GM20431 (cell line): ENCODE data around the gene CCNI2.
"Not testable (repeated sequence)": the region's sequence is repeated elsewhere in the genome, so short reads cannot be mapped to it uniquely, and the experiment has no call there.

ENCODE experiments used
- in situ Hi-C: fragments of 300-500 bp; cut with MseI, MboI; formaldehyde crosslinking; loops from one replicate; pipeline ENCODE4 v1.15.0; 2020; ENCODE audit warnings: low sequenced_read_pairs; ENCODE audit not compliant: unreplicated experiment

CCNI2 gene

GRCh38 chr5:132777209-132778069, 30.2 kb downstream of the CCNI2 start, which contains the start of gene SEPTIN8:
Gene SEPTIN8 (minus strand): TSS chr5:132777239. CDS start chr5:132777137, 102 bp downstream.
- in situ Hi-C loops: no loop called here

DNA sequence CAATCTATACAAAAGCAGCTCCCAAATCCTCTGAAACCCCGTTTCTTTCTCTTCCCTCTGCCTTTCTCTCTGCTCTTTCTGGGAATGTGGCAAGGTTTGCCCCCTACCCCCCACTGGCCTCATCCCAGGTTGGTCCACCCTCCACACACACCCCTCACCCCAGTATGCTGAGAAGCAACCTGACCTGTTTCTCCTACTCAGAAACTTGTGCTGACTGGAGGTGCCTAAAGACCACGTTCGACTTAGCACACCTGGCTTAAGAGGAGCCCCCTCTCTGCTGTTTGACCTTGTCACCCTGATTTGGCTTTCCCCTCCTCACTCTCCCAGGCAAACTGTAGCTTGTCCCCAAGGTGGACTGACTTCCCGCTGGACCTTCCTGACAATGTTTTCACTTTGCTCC, 30.9 kb downstream of the CCNI2 start:
- in situ Hi-C loops: no loop called here

- in situ Hi-C loops: no loop called here
Measured at GRCh38 chr5:132778856-132779255, 31.6 kb downstream of the CCNI2 start.

GRCh38 chr5:132779961-132780360, 32.7 kb downstream of the CCNI2 start:
- in situ Hi-C loops: no loop called here

DNA sequence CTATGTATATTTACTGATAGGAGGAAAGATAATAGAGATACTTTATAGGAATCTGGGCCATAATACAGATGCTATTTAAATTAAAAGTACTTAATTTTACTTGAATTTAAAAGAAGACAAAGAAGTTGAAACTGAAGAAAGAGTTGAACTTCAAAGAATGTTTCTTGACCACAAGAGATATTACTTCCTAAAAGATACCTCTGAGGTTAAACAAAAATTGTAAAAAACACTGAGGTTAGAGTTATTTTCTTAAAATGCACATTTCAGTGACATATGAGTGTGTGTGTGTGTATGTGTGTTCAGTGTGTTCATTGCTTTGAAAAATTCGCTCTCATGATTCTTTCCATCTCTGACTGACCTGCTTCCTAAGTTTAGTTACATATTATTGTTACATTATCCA, 33.4 kb downstream of the CCNI2 start:
- in situ Hi-C loops: no loop called here

- in situ Hi-C loops: no loop called here
Measured at GRCh38 chr5:132781029-132781428, 33.8 kb downstream of the CCNI2 start.

GRCh38 chr5:132782101-132782500, 34.9 kb downstream of the CCNI2 start:
- in situ Hi-C loops: no loop called here

DNA sequence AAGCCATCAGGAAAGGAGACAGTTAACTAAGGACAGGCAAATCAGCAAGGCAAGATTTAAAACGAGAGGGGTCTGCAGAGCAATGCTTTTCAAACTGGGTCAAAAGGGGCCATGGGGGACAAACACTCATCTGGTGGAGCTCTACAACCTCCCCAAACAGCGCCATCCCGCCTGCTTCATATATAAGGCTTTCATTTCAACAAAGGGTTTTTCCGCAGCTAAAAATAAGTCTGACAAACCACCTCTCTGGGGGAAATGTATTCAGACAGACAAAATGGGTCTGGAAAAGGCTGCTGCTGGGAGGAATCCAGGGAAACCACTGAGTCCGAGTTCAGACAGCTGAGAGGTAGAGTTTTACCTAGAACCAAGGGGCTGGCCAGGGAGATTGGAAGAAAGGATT, 38.1 kb downstream of the CCNI2 start:
- in situ Hi-C loops: no loop called here

DNA sequence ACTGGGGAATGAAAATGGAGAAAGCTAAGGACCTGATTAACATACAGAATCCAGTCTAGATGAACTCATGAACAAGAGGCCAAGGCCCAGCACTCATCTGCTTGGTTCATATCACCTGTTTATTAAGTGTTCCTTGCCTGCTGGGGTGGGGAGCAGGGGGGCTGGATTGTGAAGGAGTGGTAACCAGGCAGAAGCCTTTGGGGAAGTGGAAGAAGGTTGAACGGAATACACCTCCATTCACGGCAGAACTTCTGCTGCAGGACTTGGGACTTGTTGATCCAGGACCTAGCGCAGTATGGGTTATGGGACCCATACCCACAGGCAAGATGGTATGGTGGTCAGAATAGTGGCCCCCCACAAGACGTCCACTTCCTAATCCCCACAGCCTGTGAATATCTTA, 38.6 kb downstream of the CCNI2 start:
- in situ Hi-C loops: no loop called here

DNA sequence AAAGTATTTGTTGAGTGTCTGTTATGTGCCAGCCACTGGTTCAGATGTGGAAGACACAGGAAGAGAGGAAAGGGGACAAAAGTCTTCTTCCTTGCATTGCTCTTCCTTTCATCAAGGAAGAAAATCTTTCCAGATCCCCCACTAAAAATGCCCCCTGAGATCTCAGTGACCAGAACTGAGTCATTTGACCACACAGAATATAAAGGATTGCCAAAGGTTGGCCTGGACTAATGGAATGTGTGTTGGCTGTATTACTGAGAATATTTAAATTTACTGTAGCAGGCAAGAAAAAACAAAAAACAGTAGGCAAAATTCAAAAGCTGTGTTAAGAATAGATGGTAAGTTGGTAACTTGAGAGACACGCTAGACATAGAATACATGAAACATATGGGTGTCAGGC, 39.9 kb downstream of the CCNI2 start:
- in situ Hi-C loops: no loop called here

DNA sequence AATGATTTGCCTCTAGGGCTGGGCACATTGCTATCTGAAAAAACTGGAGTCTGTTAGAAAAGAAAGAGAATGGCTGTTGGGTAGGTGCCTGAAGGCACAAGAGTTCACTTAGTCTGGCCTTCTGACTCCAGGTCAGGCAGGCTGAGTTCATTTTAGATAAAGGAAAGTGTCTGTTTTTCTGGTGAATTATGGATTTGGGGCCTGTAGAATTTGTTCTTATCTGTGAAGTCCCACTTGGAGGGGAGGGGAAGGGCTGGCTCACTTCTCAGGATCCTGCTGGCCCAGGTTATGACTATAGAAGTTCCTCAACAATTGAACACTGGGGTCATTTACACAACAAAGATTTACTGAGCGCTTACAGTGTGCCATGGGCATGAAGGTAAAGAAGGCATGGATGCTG, 41.3 kb downstream of the CCNI2 start:
- in situ Hi-C loops: no loop called here

DNA sequence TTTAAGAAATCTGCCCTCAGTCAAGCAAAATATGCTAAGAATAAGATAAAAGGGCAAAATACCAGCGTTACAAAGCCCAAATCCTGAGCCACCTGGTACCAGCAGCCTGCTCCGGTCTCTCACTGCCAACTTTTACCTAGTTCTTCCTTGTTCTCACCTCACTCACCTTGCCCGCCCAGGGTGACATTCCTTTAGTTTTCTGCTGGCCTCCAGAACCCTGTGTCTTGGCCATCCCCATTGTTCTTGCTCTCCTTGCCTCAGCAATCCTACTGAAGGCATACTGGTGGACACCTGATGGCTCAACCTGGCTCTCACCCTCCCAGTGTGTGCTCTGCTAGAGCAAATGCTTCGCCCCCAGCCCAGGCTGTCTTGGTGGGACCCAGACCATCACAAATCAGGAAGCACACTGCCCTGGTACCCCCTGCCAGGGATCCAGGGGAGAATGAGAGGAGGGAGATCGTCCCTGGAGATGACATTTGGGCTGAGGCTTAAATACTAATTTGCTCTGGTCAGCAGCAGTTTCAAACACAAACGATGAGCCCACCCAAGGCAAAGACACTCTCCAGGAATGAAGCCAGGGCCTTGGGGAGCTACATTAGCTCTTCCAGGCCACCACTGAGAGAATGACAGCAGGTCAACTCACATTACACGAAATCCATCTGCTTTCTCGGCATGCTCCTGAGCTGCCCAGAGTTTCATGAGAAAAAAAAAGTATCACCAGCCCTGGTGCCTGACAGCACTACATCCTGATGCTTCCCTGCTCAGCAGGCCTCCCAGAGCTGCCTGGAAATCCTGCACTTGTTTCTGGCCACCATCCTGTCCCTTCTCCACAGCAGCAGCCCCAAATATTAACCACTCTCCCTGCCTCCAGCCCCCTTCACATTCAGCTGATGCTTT, 42.0 kb downstream of the CCNI2 start:
- in situ Hi-C loops: no loop called here

GRCh38 chr5:132790201-132790865, 43.1 kb downstream of the CCNI2 start:
- in situ Hi-C loops: no loop called here

GRCh38 chr5:132791026-132791425, 43.8 kb downstream of the CCNI2 start:
- in situ Hi-C loops: no loop called here

DNA sequence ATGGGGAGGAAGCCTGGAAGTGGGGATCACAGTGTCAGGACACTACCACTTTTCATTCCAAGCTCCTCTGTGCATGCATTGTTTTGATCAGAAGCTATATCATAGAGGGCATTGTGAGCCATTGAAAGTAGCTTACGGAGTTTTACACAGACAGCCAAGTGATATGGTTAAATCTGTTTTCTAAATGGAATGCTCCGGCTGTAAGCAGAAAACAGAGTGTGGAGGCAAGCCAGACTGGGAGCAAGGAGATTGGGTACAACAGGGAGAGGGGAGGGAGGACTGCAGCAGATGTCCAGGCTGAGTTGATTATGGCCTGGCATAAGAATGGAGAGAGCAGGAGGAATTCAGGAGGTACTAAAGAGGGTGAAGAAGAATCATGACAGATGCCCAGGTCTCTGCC, 50.4 kb downstream of the CCNI2 start:
- in situ Hi-C loops: no loop called here

GRCh38 chr5:132799392-132799791, 52.2 kb downstream of the CCNI2 start:
- in situ Hi-C loops: no loop called here

DNA sequence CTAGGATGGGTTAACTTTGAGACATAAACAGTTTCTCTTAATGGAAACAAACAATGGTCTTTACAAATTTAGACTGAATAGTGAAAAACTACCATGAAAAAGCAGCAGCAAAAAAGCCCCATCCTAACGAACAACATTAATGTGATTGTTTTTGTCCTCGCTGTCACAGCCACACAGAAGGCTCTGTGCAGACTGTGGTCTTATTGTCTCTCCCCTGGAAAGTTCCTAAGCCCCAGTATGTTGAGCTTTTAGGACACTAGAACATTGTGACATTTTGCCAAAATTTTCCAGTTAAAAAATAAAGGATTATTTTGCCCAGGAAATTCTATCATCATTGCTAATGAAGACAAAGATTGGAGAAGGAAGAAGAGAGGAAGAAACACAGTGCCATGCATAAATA, 53.3 kb downstream of the CCNI2 start:
- in situ Hi-C loops: no loop called here

GRCh38 chr5:132802044-132802684, 54.9 kb downstream of the CCNI2 start:
- in situ Hi-C loops: no loop called here

DNA sequence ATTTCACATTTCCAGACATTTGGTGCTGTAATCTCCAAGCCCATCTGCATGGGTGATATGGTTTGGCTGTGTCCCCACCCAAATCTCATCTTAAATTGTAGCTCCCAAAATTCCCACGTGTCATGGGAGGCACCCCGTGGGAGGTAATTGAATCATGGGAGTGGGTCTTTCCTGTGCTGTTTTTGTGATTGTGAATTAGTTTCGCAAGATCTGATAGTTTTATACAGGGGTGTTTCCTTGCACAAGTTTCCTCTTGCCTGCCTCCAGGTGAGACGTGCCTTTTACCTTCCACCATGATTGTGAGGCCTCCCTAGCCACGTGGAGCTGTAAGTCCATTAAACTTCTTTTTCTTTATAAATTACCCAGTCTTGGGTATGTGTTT, 55.5 kb downstream of the CCNI2 start:
- in situ Hi-C loops: not testable (repeated sequence)
